Uterus (tissue), 4 donors: ENCODE data around the gene A1BG. TPM values are rescaled to one million over a fixed set of nuclear protein-coding genes. Genes with fewer than 3 reads are reported as not detected.
"Not testable (repeated sequence)": the region's sequence is repeated elsewhere in the genome, so short reads cannot be mapped to it uniquely, and the experiment has no call there.

Experiments
- DNase-seq, 2 donors: peaks; one replicate each; pipeline ENCODE4 v3.0.0-alpha.2; 2019 to 2020
- H3K27ac ChIP-seq, 2 donors: fragments of 200-600 bp; sonication (generic); 1 replicate in 1 of 2; 2 replicates in 1 of 2; pipeline ENCODE4 v1.5.1; 2016 to 2018
- H3K27me3 ChIP-seq, 2 donors: fragments of 200-600 bp; sonication (generic); one replicate each; pipeline ENCODE4 v1.5.1; 2018 to 2019; ENCODE audit warnings: control low read depth in 1 of 2
- H3K36me3 ChIP-seq, 2 donors: fragments of 200-600 bp; sonication (generic); one replicate each; pipeline ENCODE4 v1.5.1; 2019; ENCODE audit warnings: control low read depth in 1 of 2
- H3K4me1 ChIP-seq, 2 donors: fragments of 200-600 bp; sonication (generic); one replicate each; pipeline ENCODE4 v1.5.1; 2018 to 2019; ENCODE audit warnings: control low read depth in 1 of 2
- H3K4me3 ChIP-seq, 2 donors: fragments of 200-600 bp; sonication (generic); 1 replicate in 1 of 2; 2 replicates in 1 of 2; pipeline ENCODE4 v1.5.1; 2018 to 2019; ENCODE audit warnings: mild to moderate bottlenecking in 1 of 2
- H3K9me3 ChIP-seq, 2 donors: fragments of 200-600 bp; sonication (generic); one replicate each; pipeline ENCODE4 v1.5.1; 2019; ENCODE audit warnings: control low read depth in 1 of 2
- POLR2A ChIP-seq, 2 donors: fragments of 450-650 bp; IDR thresholded peaks; one replicate each; pipeline ENCODE4 v1.6.1; 2016; ENCODE audit warnings: antibody characterized with exemption in 2 of 2, mild to moderate bottlenecking in 1 of 2, moderate library complexity in 1 of 2
- intact Hi-C: fragments of 100-400 bp; cut with DNase I; formaldehyde crosslinking; loops from one replicate; pipeline ENCODE4 v1.15.1; 2023; ENCODE audit warnings: low total_unique reads
- total RNA-seq, 4 donors: library from RNA; depleted of rRNA in 3 of 4; stranded (reverse); fragments of >200 nt in 3 of 4; gene quantifications; one replicate each; pipeline versions ENCODE4 v1.1.0 to v1.2.4, GENCODE V29; 2014 to 2023
- TF ChIP-seq, protein P1 (sequence below), 4 experiments: fragments of 200-600 bp in 2 of 4; fragments of 450-650 bp in 2 of 4; sonication (generic) in 2 of 4; IDR thresholded peaks; one replicate each; pipeline ENCODE4 v1.5.1; 2016 to 2019; ENCODE audit warnings: antibody characterized with exemption in 4 of 4, mild to moderate bottlenecking in 2 of 4, moderate library complexity in 1 of 4
- donor health status: DM: yes; HTN: yes; CAD: no.

A1BG gene
- total RNA-seq, 4 donors from 2014 or later, result 2.8 to 108 (median 12.9) TPM

DNA sequence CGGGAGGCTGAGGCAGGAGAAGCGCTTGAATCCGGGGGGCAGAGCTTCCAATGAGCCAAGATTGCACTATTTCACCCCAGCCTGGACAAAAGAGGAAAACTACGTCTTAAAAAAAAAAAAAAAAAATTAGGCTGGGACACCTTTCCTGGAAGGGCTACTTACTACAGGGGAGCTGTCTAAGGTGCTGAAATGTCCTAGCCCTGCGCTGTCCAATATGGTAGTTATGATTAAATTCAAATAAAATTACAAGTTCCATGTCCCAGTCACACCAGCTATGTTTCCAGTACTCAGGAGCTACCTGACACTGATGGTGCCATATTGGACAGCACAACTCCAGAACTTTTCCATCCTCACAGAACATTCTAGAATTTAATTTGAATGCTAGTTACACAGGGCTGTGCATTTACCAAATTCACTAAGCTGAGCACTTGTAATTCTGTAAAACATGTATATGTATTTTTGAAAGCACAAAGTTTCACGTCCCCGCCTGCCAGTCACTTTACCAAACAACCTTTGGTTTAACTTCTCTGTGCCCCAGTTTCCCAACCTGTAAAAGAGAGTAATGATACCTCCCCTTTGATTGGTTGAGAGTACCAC, 35.7 kb downstream of the A1BG start:
- Histone ChIP-seq H3K36me3 (no peaks in the 10 kb centered on the region), H3K4me1 (no peaks in the 10 kb centered on the region), H3K4me3 (no peak overlapping the region), H3K27me3 (no peaks in the 10 kb centered on the region), H3K9me3 (no peaks in the 10 kb centered on the region), H3K27ac (no peak overlapping the region)
- intact Hi-C loops, result no loop called here
- TF ChIP-seq POLR2A (IDR thresholded peaks at IDR 0.05), result no peak
- TF ChIP-seq, protein P1, sequence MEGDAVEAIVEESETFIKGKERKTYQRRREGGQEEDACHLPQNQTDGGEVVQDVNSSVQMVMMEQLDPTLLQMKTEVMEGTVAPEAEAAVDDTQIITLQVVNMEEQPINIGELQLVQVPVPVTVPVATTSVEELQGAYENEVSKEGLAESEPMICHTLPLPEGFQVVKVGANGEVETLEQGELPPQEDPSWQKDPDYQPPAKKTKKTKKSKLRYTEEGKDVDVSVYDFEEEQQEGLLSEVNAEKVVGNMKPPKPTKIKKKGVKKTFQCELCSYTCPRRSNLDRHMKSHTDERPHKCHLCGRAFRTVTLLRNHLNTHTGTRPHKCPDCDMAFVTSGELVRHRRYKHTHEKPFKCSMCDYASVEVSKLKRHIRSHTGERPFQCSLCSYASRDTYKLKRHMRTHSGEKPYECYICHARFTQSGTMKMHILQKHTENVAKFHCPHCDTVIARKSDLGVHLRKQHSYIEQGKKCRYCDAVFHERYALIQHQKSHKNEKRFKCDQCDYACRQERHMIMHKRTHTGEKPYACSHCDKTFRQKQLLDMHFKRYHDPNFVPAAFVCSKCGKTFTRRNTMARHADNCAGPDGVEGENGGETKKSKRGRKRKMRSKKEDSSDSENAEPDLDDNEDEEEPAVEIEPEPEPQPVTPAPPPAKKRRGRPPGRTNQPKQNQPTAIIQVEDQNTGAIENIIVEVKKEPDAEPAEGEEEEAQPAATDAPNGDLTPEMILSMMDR (IDR thresholded peaks at IDR 0.05), result no peak
- DNase-seq, result no peak

DNA sequence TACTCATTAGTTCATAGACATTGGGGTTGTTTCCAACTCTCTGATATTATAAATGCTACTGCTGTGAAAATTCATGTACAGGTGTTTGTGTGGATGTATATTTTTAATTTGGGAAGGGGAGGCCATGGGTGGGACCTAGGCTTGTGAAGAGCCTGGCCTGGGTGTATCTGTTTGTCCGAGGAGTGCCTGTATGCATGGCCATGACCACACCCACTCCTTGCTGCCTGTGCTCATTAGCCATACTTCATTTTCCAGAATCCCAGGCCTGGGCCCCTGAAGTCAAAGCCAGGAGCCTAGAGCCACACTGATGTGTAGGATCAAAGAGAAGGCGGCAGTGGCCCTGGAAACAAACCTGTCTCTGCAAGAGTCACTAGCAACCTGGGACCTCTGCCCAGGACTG, 37.7 kb downstream of the A1BG start:
- H3K4me1 ChIP-seq, result no peaks in the 10 kb centered on the region
- no peaks in the 10 kb centered on the region for H3K9me3 ChIP-seq
- H3K27me3 ChIP-seq, result no peaks in the 10 kb centered on the region
- TF ChIP-seq, protein P1 (IDR thresholded peaks at IDR 0.05), result no peak
- TF ChIP-seq POLR2A (IDR thresholded peaks at IDR 0.05), result no peak
- no peak overlapping the region for H3K4me3 ChIP-seq
- DNase-seq, result no peak
- intact Hi-C loops, result no loop called here
- H3K27ac ChIP-seq, result no peak overlapping the region
- no peaks in the 10 kb centered on the region for H3K36me3 ChIP-seq

- H3K36me3 ChIP-seq, result no peaks in the 10 kb centered on the region
- DNase-seq, result no peak
- intact Hi-C loops, result no loop called here
These were observed 41.9 kb downstream of the A1BG start for GRCh38 chr19:58311345-58311865.

DNA sequence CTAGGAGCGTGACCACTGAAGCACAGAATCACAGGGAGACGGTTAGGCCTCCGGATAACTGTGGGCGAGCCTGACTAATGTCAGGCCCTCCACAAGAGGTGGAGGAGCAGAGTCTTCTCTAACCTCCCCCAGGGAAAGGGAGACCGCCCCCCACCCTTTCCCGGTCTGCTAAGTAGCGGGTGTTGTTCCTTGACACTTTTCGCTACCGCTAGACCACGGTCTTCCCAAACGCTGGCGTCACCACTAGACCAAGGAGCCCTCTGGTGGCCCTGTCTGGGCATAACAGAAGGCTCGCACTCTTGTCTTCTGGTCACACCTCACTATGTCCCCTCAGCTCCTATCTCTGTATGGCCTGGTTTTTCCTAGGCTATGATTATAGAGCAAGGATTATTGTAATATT, 42.6 kb downstream of the A1BG start:
- H3K36me3 ChIP-seq, H3K27ac ChIP-seq, H3K4me3 ChIP-seq, H3K27me3 ChIP-seq, H3K4me1 ChIP-seq, intact Hi-C loops, H3K9me3 ChIP-seq: not testable (repeated sequence)
- DNase-seq, result peak in 1 of 2 donors; percentile 35
- TF ChIP-seq, protein P1 (IDR thresholded peaks at IDR 0.05), result peak; percentile 18 to 38 (median 30)

More at GRCh38 chr19:58311345-58311865, 41.9 kb downstream of the A1BG start:
- H3K27ac ChIP-seq, result no peak overlapping the region
- no peaks in the 10 kb centered on the region for H3K27me3 ChIP-seq
- H3K4me1 ChIP-seq, result no peaks in the 10 kb centered on the region
- TF ChIP-seq, protein P1 (IDR thresholded peaks at IDR 0.05), result no peak
- no peak for TF ChIP-seq POLR2A (IDR thresholded peaks at IDR 0.05)
- H3K4me3 ChIP-seq, result no peak overlapping the region
- no peaks in the 10 kb centered on the region for H3K9me3 ChIP-seq

GRCh38 chr19:58307736-58308135, 45.6 kb downstream of the A1BG start:
- H3K27ac ChIP-seq, result no peak overlapping the region
- no peaks in the 10 kb centered on the region for H3K9me3 ChIP-seq
- intact Hi-C loops, result no loop called here
- TF ChIP-seq, protein P1 (IDR thresholded peaks at IDR 0.05), result no peak
- no peak for TF ChIP-seq POLR2A (IDR thresholded peaks at IDR 0.05)
- no peaks in the 10 kb centered on the region for H3K27me3 ChIP-seq
- no peak for DNase-seq
- no peak overlapping the region for H3K4me3 ChIP-seq
- no peaks in the 10 kb centered on the region for H3K4me1 ChIP-seq
- H3K36me3 ChIP-seq, result no peaks in the 10 kb centered on the region
